IMR-90 (cell line): ENCODE measurements around the gene ANKMY1. TPM values are rescaled to one million over a fixed set of nuclear protein-coding genes. Genes with fewer than 3 reads are reported as not detected.

Experiments used
- ATAC-seq: fragments of 200-7000 bp; cut with Tn5 transposase; 2 replicates; pipeline ENCODE4 v1.9.1; 2020; ENCODE audit warnings: low read depth, mild to moderate bottlenecking, moderate library complexity
- BruUV-seq: library from RNA; stranded (reverse); fragments of 400-500 nt; replicated peaks from 2 replicates; lab custom pipeline; 2021; lab: Mats Ljungman, UMichigan
- CTCF ChIA-PET: fragments of 300-600 bp; formaldehyde crosslinking; extraction: SDS; loops from one replicate; lab custom pipeline; 2021; ENCODE audit warnings: antibody characterized with exemption; lab: Yijun Ruan, JAX
- POLR2A ChIA-PET: fragments of 300-600 bp; sonication (Branson Sonifier 250); formaldehyde crosslinking; loops from one replicate; lab custom pipeline; 2022; ENCODE audit warnings: antibody characterized with exemption; ENCODE audit not compliant: unreplicated experiment; lab: Charles Lee
- DNase-seq: peaks from one replicate; pipeline ENCODE4 v3.0.0; 2013
- H2AFZ ChIP-seq: replicated peaks from 2 replicates; pipeline ENCODE3; 2013; ENCODE audit warnings: low read length, mild to moderate bottlenecking; ENCODE audit not compliant: poor library complexity
- H2AK5ac ChIP-seq: 2 replicates; pipeline ENCODE4 v1.6.1; 2013; ENCODE audit warnings: low read depth, low read length, inconsistent platforms
- H2AK9ac ChIP-seq: replicated peaks from 2 replicates; pipeline ENCODE3; 2013; ENCODE audit warnings: mild to moderate bottlenecking, low read depth, low read length, moderate library complexity; ENCODE audit not compliant: poor library complexity
- H2BK120ac ChIP-seq: 2 replicates; pipeline ENCODE4 v1.6.1; 2013; ENCODE audit warnings: low read depth, low read length, inconsistent platforms
- H2BK15ac ChIP-seq: 3 replicates; pipeline ENCODE4 v1.6.1; 2013; ENCODE audit warnings: low read depth, low read length, inconsistent platforms
- H2BK20ac ChIP-seq: 2 replicates; pipeline ENCODE4 v1.6.1; 2013; ENCODE audit warnings: low read depth, mild to moderate bottlenecking, inconsistent platforms, low read length, moderate library complexity
- H2BK5ac ChIP-seq: 2 replicates; pipeline ENCODE4 v1.6.1; 2013; ENCODE audit warnings: mild to moderate bottlenecking, low read depth, low read length, inconsistent platforms; ENCODE audit not compliant: poor library complexity, severe bottlenecking
- H3K14ac ChIP-seq: replicated peaks from 2 replicates; pipeline ENCODE4 v1.6.1; 2013; ENCODE audit warnings: low read depth, low read length, inconsistent platforms
- H3K18ac ChIP-seq: 2 replicates; pipeline ENCODE4 v1.6.1; 2013; ENCODE audit warnings: low read depth, low read length, control low read depth
- H3K23ac ChIP-seq: 2 replicates; pipeline ENCODE4 v1.6.1; 2013; ENCODE audit warnings: low read depth, low read length, inconsistent platforms
- H3K27ac ChIP-seq: 2 replicates; pipeline ENCODE4 v1.5.1; 2013; ENCODE audit warnings: mild to moderate bottlenecking, control low read depth, low read length; ENCODE audit not compliant: insufficient read depth
- H3K27me3 ChIP-seq: 2 replicates; pipeline ENCODE4 v1.6.1; 2013; ENCODE audit warnings: low read length; ENCODE audit not compliant: control insufficient read depth, insufficient read depth
- H3K36me3 ChIP-seq: 2 replicates; pipeline ENCODE4 v1.6.1; 2013; ENCODE audit warnings: low read length, mixed read lengths; ENCODE audit not compliant: control insufficient read depth, insufficient read depth
- H3K4ac ChIP-seq: 2 replicates; pipeline ENCODE4 v1.6.1; 2013; ENCODE audit warnings: low read depth, low read length, inconsistent platforms
- H3K4me1 ChIP-seq: 2 replicates; pipeline ENCODE4 v1.6.1; 2013; ENCODE audit warnings: low read length, mixed read lengths; ENCODE audit not compliant: control insufficient read depth, insufficient read depth
- H3K4me2 ChIP-seq: 2 replicates; pipeline ENCODE4 v1.6.1; 2013; ENCODE audit warnings: low read depth, mild to moderate bottlenecking, control low read depth, low read length, moderate library complexity
- H3K4me3 ChIP-seq: 2 replicates; pipeline ENCODE4 v1.5.1; 2013; ENCODE audit warnings: low read depth, mild to moderate bottlenecking, control low read depth, low read length, moderate library complexity; ENCODE audit not compliant: insufficient read depth
- H3K56ac ChIP-seq: 2 replicates; pipeline ENCODE4 v1.6.1; 2013; ENCODE audit warnings: low read length, inconsistent platforms; ENCODE audit not compliant: insufficient read depth; ENCODE audit errors: extremely low read depth
- H3K79me1 ChIP-seq, 2 experiments: 2 replicates each; pipeline ENCODE4 v1.6.1; 2013; ENCODE audit warnings: low read length in 2 of 2, inconsistent platforms in 1 of 2, low read depth in 1 of 2
- H3K9ac ChIP-seq: 2 replicates; pipeline ENCODE4 v1.6.1; 2013; ENCODE audit warnings: low read depth, low read length, control low read depth
- H3K9me1 ChIP-seq: 2 replicates; pipeline ENCODE4 v1.6.1; 2013; ENCODE audit warnings: low read length, inconsistent platforms; ENCODE audit not compliant: insufficient read depth
- H3K9me3 ChIP-seq: 2 replicates; pipeline ENCODE4 v1.6.1; 2013; ENCODE audit warnings: low read length; ENCODE audit not compliant: control insufficient read depth, insufficient read depth
- H4K20me1 ChIP-seq: 2 replicates; pipeline ENCODE4 v1.6.1; 2013; ENCODE audit warnings: low read length, inconsistent platforms; ENCODE audit not compliant: insufficient read depth
- H4K5ac ChIP-seq: 2 replicates; pipeline ENCODE4 v1.6.1; 2013; ENCODE audit warnings: mild to moderate bottlenecking, low read depth, low read length, control low read depth
- H4K8ac ChIP-seq, 2 experiments: 2 replicates each; pipeline ENCODE4 v1.6.1; 2013; ENCODE audit warnings: low read depth in 2 of 2, low read length in 2 of 2, control low read depth in 1 of 2, inconsistent platforms in 1 of 2
- H4K91ac ChIP-seq: 2 replicates; pipeline ENCODE4 v1.6.1; 2013; ENCODE audit warnings: low read depth, low read length, inconsistent platforms; ENCODE audit not compliant: insufficient read depth
- BHLHE40 ChIP-seq: fragments of 150-350 bp; IDR thresholded peaks from 2 replicates; pipeline ENCODE4 v1.6.1; 2016; ENCODE audit warnings: mild to moderate bottlenecking, low read depth, low read length
- CEBPB ChIP-seq: IDR thresholded peaks from 2 replicates; pipeline ENCODE4 v1.6.1; 2012; ENCODE audit warnings: low read depth, low read length, improper control_type of control experiment
- CHD1 ChIP-seq: IDR thresholded peaks from 2 replicates; pipeline ENCODE4 v1.6.1; 2012; ENCODE audit warnings: low read depth, low read length, improper control_type of control experiment
- ELK1 ChIP-seq: fragments of 150-350 bp; IDR thresholded peaks from 2 replicates; pipeline ENCODE4 v1.6.1; 2016; ENCODE audit warnings: low read depth, mild to moderate bottlenecking, low read length, moderate library complexity, borderline replicate concordance
- FOS ChIP-seq: fragments of 150-350 bp; IDR thresholded peaks from 2 replicates; pipeline ENCODE4 v1.6.1; 2016; ENCODE audit warnings: low read depth, low read length
- MAFK ChIP-seq: IDR thresholded peaks from 2 replicates; pipeline ENCODE4 v1.6.1; 2012; ENCODE audit warnings: low read depth, low read length, improper control_type of control experiment
- MAZ ChIP-seq: IDR thresholded peaks from 2 replicates; pipeline ENCODE4 v1.6.1; 2012; ENCODE audit warnings: low read depth, mild to moderate bottlenecking, low read length, improper control_type of control experiment, moderate library complexity, borderline replicate concordance
- MXI1 ChIP-seq: IDR thresholded peaks from 2 replicates; pipeline ENCODE4 v1.6.1; 2012; ENCODE audit warnings: low read depth, mild to moderate bottlenecking, low read length, moderate library complexity, borderline replicate concordance
- NFE2L2 ChIP-seq: fragments of 150-350 bp; IDR thresholded peaks from 2 replicates; pipeline ENCODE4 v1.6.1; 2016; ENCODE audit warnings: low read depth, mild to moderate bottlenecking, low read length
- POLR2A ChIP-seq: IDR thresholded peaks from 2 replicates; pipeline ENCODE4 v1.6.1; 2012; ENCODE audit warnings: mild to moderate bottlenecking, low read depth, low read length
- RAD21 ChIP-seq: IDR thresholded peaks from 2 replicates; pipeline ENCODE4 v1.6.1; 2012; ENCODE audit warnings: low read length, improper control_type of control experiment
- RCOR1 ChIP-seq: IDR thresholded peaks from 2 replicates; pipeline ENCODE4 v1.6.1; 2012; ENCODE audit warnings: mild to moderate bottlenecking, low read length, improper control_type of control experiment; ENCODE audit not compliant: insufficient replicate concordance
- RFX5 ChIP-seq: IDR thresholded peaks from 2 replicates; pipeline ENCODE4 v1.8.0; 2012; ENCODE audit warnings: low read depth, mild to moderate bottlenecking, low read length, moderate library complexity
- SMC3 ChIP-seq: fragments of 150-350 bp; IDR thresholded peaks from 2 replicates; pipeline ENCODE4 v1.6.1; 2016; ENCODE audit warnings: low read depth, mild to moderate bottlenecking, antibody characterized with exemption, low read length, moderate library complexity
- WGBS, 2 experiments: methylation state at CpG; one replicate each; pipeline versions ENCODE4 v1.1.5 to v1.1.7; 2013; ENCODE audit warnings: missing lambda C conversion rate in 2 of 2; ENCODE audit not compliant: insufficient read length in 1 of 2; ENCODE audit errors: extremely low coverage in 2 of 2; 5-methylcytosine and 5-hydroxymethylcytosine counted together
- dilution Hi-C: fragments of 300-500 bp; cut with HindIII; formaldehyde crosslinking; loops from one replicate; pipeline ENCODE4 v1.14.3; 2018; ENCODE audit warnings: low sequenced_read_pairs; ENCODE audit not compliant: unreplicated experiment
- in situ Hi-C: fragments of 300-500 bp; cut with MboI; formaldehyde crosslinking; loops from 3 replicates; pipeline ENCODE4 v1.14.3; 2019; ENCODE audit warnings: low sequenced_read_pairs, inconsistent platforms, mixed read lengths
- intact Hi-C: fragments of 100-400 bp; cut with micrococcal nuclease; formaldehyde crosslinking; loops from 2 replicates; pipeline ENCODE4 v1.10.0; 2022
- polyA plus RNA-seq, 3 experiments: library from polyadenylated mRNA; depleted of rRNA; stranded (reverse); fragments of >200 nt; gene quantifications; 2 replicates each; pipeline ENCODE4 v1.2.3, GENCODE V29; 2012; ENCODE audit warnings: low replicate concordance in 1 of 3
- total RNA-seq: library from RNA; depleted of rRNA; stranded (reverse); fragments of >200 nt; gene quantifications from 2 replicates; pipeline ENCODE4 v1.2.3, GENCODE V29; 2012
- TF ChIP-seq, protein P1 (sequence below): fragments of 150-350 bp; IDR thresholded peaks from 2 replicates; pipeline ENCODE4 v1.6.1; 2017; ENCODE audit warnings: mild to moderate bottlenecking, antibody characterized with exemption, low read length, low read depth

ANKMY1 gene
- total and polyA plus RNA-seq, 2 of the 4 experiments (the other 2 are of a cell fraction): 2.9 to 5.5 TPM

- Histone ChIP-seq H4K8ac (no peak overlapping the region), H3K4me2 (no peak overlapping the region; the same call in 1 of the 2 replicates), H3K27ac (no peak overlapping the region), H3K9me3 (no peaks in the 10 kb centered on the region), H2BK5ac (no peak overlapping the region), H3K27me3 (no peaks in the 10 kb centered on the region), H3K79me1 (peaks cover 18 to 83% of the 10 kb centered on the region in 2 experiments), H3K4me1 (peaks cover 25% of the 10 kb centered on the region), H4K91ac (no peak overlapping the region), H2AK9ac (no peak overlapping the region), H3K14ac (no peak overlapping the region; the same call in 1 of the 2 replicates), H2BK120ac (no peak overlapping the region), H3K9ac (no peak overlapping the region), H3K23ac (no peak overlapping the region), H2BK20ac (no peak overlapping the region), H4K20me1 (peaks cover 85% of the 10 kb centered on the region), H2AK5ac (no peak overlapping the region), H3K4me3 (no peak overlapping the region), H3K4ac (no peak overlapping the region), H3K9me1 (0 out of 2 replicates have a peak, but pooled peaks cover 11% of the 10 kb centered on the region), H3K36me3 (peaks cover 12% of the 10 kb centered on the region), H2BK15ac (no peak overlapping the region), H4K5ac (no peak overlapping the region), H3K56ac (no peak overlapping the region), H2AFZ (no peak overlapping the region), H3K18ac (no peak overlapping the region)
- BruUV-seq: no TSS peak
- intact Hi-C loops (no loop called here), dilution Hi-C loops (no loop called here), in situ Hi-C loops (no loop called here)
- ChIA-PET CTCF (interaction anchor here (1.1 kb wide), 1 partner anchor 220 kb away, joined by 3 read pairs; no protein-coding TSS in a partner anchor), POLR2A (no interaction called here)
- DNase-seq (peak; percentile 38), ATAC-seq (0 out of 2 replicates have a peak, but pooled peaks have one; percentile 2)
- WGBS, 2 experiments: 88% methylated on average over 7 of the region's 22 CpGs; no CpG with 5 or more reads in 1 of the 2 experiments
- TF ChIP-seq POLR2A (no peak), RAD21 (no peak), ELK1 (no peak), MXI1 (no peak), BHLHE40 (no peak), CHD1 (no peak), FOS (no peak), MAZ (no peak), CEBPB (no peak), SMC3 (no peak), RFX5 (no peak), MAFK (no peak), NFE2L2 (no peak), RCOR1 (no peak)
- TF ChIP-seq, protein P1, sequence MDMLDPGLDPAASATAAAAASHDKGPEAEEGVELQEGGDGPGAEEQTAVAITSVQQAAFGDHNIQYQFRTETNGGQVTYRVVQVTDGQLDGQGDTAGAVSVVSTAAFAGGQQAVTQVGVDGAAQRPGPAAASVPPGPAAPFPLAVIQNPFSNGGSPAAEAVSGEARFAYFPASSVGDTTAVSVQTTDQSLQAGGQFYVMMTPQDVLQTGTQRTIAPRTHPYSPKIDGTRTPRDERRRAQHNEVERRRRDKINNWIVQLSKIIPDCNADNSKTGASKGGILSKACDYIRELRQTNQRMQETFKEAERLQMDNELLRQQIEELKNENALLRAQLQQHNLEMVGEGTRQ: no peak
Observed at GRCh38 chr2:240449764-240450531, 107.8 kb downstream of the ANKMY1 start.
